Panc1 (cell line): ENCODE data around the gene IFI30.

ENCODE experiments used
- CTCF ChIP-seq: fragments of 450-650 bp; IDR thresholded peaks from 2 replicates; pipeline ENCODE4 v1.5.1; 2017; ENCODE audit warnings: mild to moderate bottlenecking
- POLR2AphosphoS5 ChIP-seq: IDR thresholded peaks from 2 replicates; pipeline ENCODE4 v1.6.1; 2012; ENCODE audit warnings: mild to moderate bottlenecking, low read depth, low read length, moderate library complexity
- REST ChIP-seq, 2 experiments: IDR thresholded peaks; 2 replicates each; pipeline ENCODE4 v1.6.1; 2011 to 2012; ENCODE audit warnings: low read depth in 2 of 2, control low read depth in 1 of 2, low read length in 1 of 2, mild to moderate bottlenecking in 1 of 2, moderate library complexity in 1 of 2; ENCODE audit not compliant: insufficient read depth in 1 of 2
- TCF7L2 ChIP-seq: IDR thresholded peaks from 2 replicates; pipeline ENCODE4 v1.6.1; 2011; ENCODE audit warnings: mild to moderate bottlenecking, low read depth, low read length, inconsistent platforms

GRCh38 chr19:18218600-18218999, 45.0 kb downstream of the IFI30 start:
- TF ChIP-seq CTCF: no peak
- no peak for TF ChIP-seq POLR2AphosphoS5
- no peak for TF ChIP-seq REST (IDR thresholded peaks at IDR 0.05; ENCODE audit: insufficient read depth in 1 of 2, low read depth in 2 of 2, low read length in 1 of 2)
- TF ChIP-seq TCF7L2: no peak
